Activated naive CD8-positive, alpha-beta T cell treated with anti-CD3 and anti-CD28 coated beads, Interleukin-2, amount 10 ng/mL, durations not matched to agents 7 days and 5 days (primary cell): ENCODE data around the gene KRTAP10-4. TPM values are rescaled to one million over a fixed set of nuclear protein-coding genes. Genes with fewer than 3 reads are reported as not detected.
"Not testable (repeated sequence)": the region's sequence is repeated elsewhere in the genome, so short reads cannot be mapped to it uniquely, and the experiment has no call there.

Source experiments
- ATAC-seq: fragments of 150-1000 bp; cut with Tn5 transposase; one replicate; pipeline ENCODE4 v1.10.0; 2021; ENCODE audit warnings: low read depth, moderate library complexity
- POLR2A ChIA-PET: fragments of 350-600 bp; sonication (Branson Sonifier 250); formaldehyde crosslinking; loops from one replicate; lab custom pipeline; 2021; ENCODE audit warnings: antibody characterized with exemption; lab: Charles Lee
- DNase-seq: peaks from one replicate; pipeline ENCODE4 v3.0.0; 2021
- H3K27ac Mint-ChIP-seq: one replicate; pipeline ENCODE4 v1.8.0; 2022; ENCODE audit warnings: mild to moderate bottlenecking, mixed read lengths
- H3K27me3 Mint-ChIP-seq: one replicate; pipeline ENCODE4 v1.8.0; 2022; ENCODE audit warnings: mild to moderate bottlenecking, moderate library complexity, mixed read lengths
- H3K36me3 Mint-ChIP-seq: one replicate; pipeline ENCODE4 v1.8.0; 2021; ENCODE audit warnings: mild to moderate bottlenecking, mixed read lengths
- H3K4me1 Mint-ChIP-seq: one replicate; pipeline ENCODE4 v1.8.0; 2021; ENCODE audit warnings: mixed read lengths
- H3K4me3 Mint-ChIP-seq: one replicate; pipeline ENCODE4 v1.8.0; 2022; ENCODE audit warnings: mild to moderate bottlenecking, moderate library complexity, mixed read lengths
- H3K9me3 Mint-ChIP-seq: one replicate; pipeline ENCODE4 v1.8.0; 2021; ENCODE audit warnings: mixed read lengths
- total RNA-seq, 2 experiments: library from RNA; stranded (reverse); gene quantifications; one replicate each; pipeline ENCODE4 v1.2.3, GENCODE V29; 2021

KRTAP10-4 gene
- total RNA-seq, 2 experiments from 2014 or later = not detected

- Mint-ChIP-seq H3K27ac (no peak overlapping the region), H3K36me3 (no peaks in the 10 kb centered on the region), H3K27me3 (no peaks in the 10 kb centered on the region), H3K4me1 (no peaks in the 10 kb centered on the region), H3K9me3 (peaks cover 8% of the 10 kb centered on the region), H3K4me3 (no peak overlapping the region)
- POLR2A ChIA-PET = no interaction called here
- DNase-seq = no peak
- no peak for ATAC-seq
Measured at GRCh38 chr21:44571844-44572782, 1.4 kb upstream of the KRTAP10-4 start.

- Mint-ChIP-seq H3K27me3 (no peaks in the 10 kb centered on the region), H3K36me3 (no peaks in the 10 kb centered on the region), H3K4me1 (no peaks in the 10 kb centered on the region), H3K4me3 (no peak overlapping the region), H3K27ac (no peak overlapping the region), H3K9me3 (peaks cover 14% of the 10 kb centered on the region)
- POLR2A ChIA-PET = no interaction called here
- DNase-seq (no peak), ATAC-seq (no peak)
Measured at GRCh38 chr21:44572959-44573583, 458 bp upstream of the KRTAP10-4 start.

- ATAC-seq (no peak), DNase-seq (no peak)
- Mint-ChIP-seq H3K27ac (no peak overlapping the region), H3K4me3 (no peak overlapping the region), H3K27me3 (no peaks in the 10 kb centered on the region), H3K36me3 (no peaks in the 10 kb centered on the region), H3K4me1 (no peaks in the 10 kb centered on the region), H3K9me3 (peaks cover 16% of the 10 kb centered on the region)
- POLR2A ChIA-PET = no interaction called here
Measured at GRCh38 chr21:44574457-44575306, 1.2 kb downstream of the KRTAP10-4 start.

DNA sequence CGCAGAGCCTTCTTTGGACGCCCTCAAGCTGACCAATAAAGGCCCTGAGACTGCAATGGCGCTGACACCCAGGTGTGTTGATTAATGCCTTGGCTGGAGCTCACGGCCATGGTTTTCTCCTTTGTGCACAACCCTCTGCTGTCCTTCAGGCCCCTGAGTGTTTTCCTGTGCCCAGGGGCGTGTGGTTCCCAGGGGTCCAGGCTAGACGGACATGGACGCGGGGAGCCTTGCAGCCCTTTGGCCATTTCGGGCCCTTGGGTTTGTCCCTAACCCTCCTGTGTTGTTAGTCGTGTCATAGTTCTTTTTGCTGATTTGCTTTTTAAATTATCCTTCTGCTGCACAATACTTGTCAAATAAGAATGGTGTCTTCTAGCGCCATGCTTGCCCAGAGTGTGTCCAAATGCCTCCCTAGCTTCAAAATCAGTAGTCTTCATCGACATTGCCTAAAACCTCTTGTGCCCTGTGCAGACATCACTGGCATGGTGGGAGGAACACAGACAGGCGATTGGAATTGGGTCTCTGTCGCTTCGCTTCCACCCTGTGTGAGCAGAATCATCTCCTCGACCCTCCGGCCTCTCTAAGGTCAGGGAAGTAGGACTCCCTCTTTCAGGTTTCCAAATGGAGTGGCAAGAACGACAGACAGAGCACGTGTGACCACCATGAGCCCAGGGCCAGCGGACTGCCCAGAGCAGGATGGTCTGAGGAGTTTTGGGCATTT is 1.9 kb downstream of the KRTAP10-4 start:
- POLR2A ChIA-PET = no interaction called here
- Mint-ChIP-seq H3K9me3 (peaks cover 20% of the 10 kb centered on the region), H3K4me3 (no peak overlapping the region), H3K27ac (no peak overlapping the region), H3K4me1 (no peaks in the 10 kb centered on the region), H3K27me3 (peaks cover under 1% of the 10 kb centered on the region), H3K36me3 (no peaks in the 10 kb centered on the region)
- DNase-seq (no peak), ATAC-seq (no peak)

DNA sequence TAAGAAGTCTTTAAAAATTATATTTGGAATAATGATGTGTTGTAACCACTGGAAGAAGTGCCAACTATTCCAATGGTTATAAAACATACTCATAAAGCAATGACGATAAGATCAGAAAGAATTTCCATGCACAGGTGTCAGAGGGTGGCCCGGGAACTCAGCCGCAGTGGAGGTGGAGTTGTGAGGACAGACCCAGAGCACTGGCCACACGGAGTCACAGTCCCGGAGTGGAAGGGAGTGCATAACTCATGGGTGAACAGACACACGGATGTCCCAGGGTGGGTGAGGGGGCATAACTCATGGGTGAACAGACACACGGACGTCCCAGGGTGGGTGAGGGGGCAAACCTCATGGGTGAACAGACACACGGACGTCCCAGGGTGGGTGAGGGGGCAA is 2.5 kb downstream of the KRTAP10-4 start:
- Mint-ChIP-seq H3K4me3 (no peak overlapping the region), H3K9me3 (peaks cover 23% of the 10 kb centered on the region), H3K27ac (no peak overlapping the region), H3K4me1 (no peaks in the 10 kb centered on the region), H3K36me3 (peaks cover under 1% of the 10 kb centered on the region), H3K27me3 (peaks cover 3% of the 10 kb centered on the region)
- POLR2A ChIA-PET = no interaction called here
- ATAC-seq (no peak), DNase-seq (no peak)

- no peak for DNase-seq
- Mint-ChIP-seq H3K9me3 (peaks cover 31% of the 10 kb centered on the region), H3K4me1 (no peaks in the 10 kb centered on the region), H3K27me3 (peaks cover 7% of the 10 kb centered on the region), H3K36me3 (peaks cover 2% of the 10 kb centered on the region), H3K4me3 (no peak overlapping the region), H3K27ac (no peak overlapping the region)
- POLR2A ChIA-PET = no interaction called here
- ATAC-seq = no peak
Measured at GRCh38 chr21:44578371-44579055, 5.0 kb downstream of the KRTAP10-4 start.

- H3K36me3 Mint-ChIP-seq = peaks cover 2% of the 10 kb centered on the region
- no peaks in the 10 kb centered on the region for H3K4me1 Mint-ChIP-seq
- no peak overlapping the region for H3K4me3 Mint-ChIP-seq
- H3K27me3 Mint-ChIP-seq = peaks cover 7% of the 10 kb centered on the region
- ATAC-seq (no peak), DNase-seq (no peak)
- POLR2A ChIA-PET = no interaction called here
- peaks cover 31% of the 10 kb centered on the region for H3K9me3 Mint-ChIP-seq
- no peak overlapping the region for H3K27ac Mint-ChIP-seq
Measured at GRCh38 chr21:44579056-44579832, 5.7 kb downstream of the KRTAP10-4 start.

GRCh38 chr21:44579833-44580144 is 6.3 kb downstream of the KRTAP10-4 start:
- Mint-ChIP-seq H3K36me3 (peaks cover 2% of the 10 kb centered on the region), H3K9me3 (peaks cover 31% of the 10 kb centered on the region), H3K4me1 (no peaks in the 10 kb centered on the region), H3K27me3 (peaks cover 7% of the 10 kb centered on the region), H3K27ac (no peak overlapping the region), H3K4me3 (no peak overlapping the region)
- DNase-seq (no peak), ATAC-seq (no peak)
- POLR2A ChIA-PET = no interaction called here

GRCh38 chr21:44580231-44580821 is 6.8 kb downstream of the KRTAP10-4 start, which contains the start of gene KRTAP10-5:
Gene KRTAP10-5, minus strand, starts transcription at chr21:44580604. Its CDS starts 26 bp downstream, at chr21:44580578.
- H3K36me3 Mint-ChIP-seq, H3K4me3 Mint-ChIP-seq, DNase-seq, ATAC-seq, H3K4me1 Mint-ChIP-seq, H3K27ac Mint-ChIP-seq, POLR2A ChIA-PET: not testable (repeated sequence)
- Mint-ChIP-seq H3K9me3 (peaks cover 31% of the 10 kb centered on the region), H3K27me3 (peaks cover 11% of the 10 kb centered on the region)

DNA sequence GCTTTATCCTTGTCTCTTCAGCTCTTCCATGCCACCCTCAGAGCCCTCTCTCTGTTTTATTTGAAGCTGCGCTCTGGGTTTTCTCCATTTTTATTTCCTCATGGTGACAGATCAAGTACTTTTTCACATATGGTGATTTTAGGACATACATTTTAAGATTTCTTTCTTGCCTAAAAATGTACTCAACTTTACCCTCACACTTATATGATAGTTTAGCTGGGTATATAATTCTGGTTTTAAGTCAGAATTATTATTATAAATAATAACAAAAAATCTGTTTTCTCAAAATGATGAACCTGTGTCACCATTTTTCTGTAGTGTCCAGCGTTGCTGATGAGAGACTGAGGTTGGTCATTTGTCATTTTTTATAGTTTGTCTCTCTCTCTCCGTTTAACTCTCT is 7.6 kb downstream of the KRTAP10-4 start:
- no peak overlapping the region for H3K4me3 Mint-ChIP-seq
- DNase-seq (no peak), ATAC-seq (no peak)
- H3K36me3 Mint-ChIP-seq = peaks cover 2% of the 10 kb centered on the region
- H3K27ac Mint-ChIP-seq = no peak overlapping the region
- POLR2A ChIA-PET = no interaction called here
- peaks cover 26% of the 10 kb centered on the region for H3K9me3 Mint-ChIP-seq
- peaks cover 15% of the 10 kb centered on the region for H3K27me3 Mint-ChIP-seq
- H3K4me1 Mint-ChIP-seq = no peaks in the 10 kb centered on the region

- POLR2A ChIA-PET = no interaction called here
- H3K9me3 Mint-ChIP-seq = peaks cover 23% of the 10 kb centered on the region
- no peak overlapping the region for H3K4me3 Mint-ChIP-seq
- peaks cover 2% of the 10 kb centered on the region for H3K36me3 Mint-ChIP-seq
- no peak for ATAC-seq
- no peak overlapping the region for H3K27ac Mint-ChIP-seq
- H3K4me1 Mint-ChIP-seq = no peaks in the 10 kb centered on the region
- peaks cover 19% of the 10 kb centered on the region for H3K27me3 Mint-ChIP-seq
- DNase-seq = no peak
Measured at GRCh38 chr21:44582055-44582454, 8.5 kb downstream of the KRTAP10-4 start.
